CD4-positive, alpha-beta T cell treated with Interleukin-17A for 4 hours (primary cell): ENCODE data around the gene IL1RAPL1.
"Not testable (repeated sequence)": the region's sequence is repeated elsewhere in the genome, so short reads cannot be mapped to it uniquely, and the experiment has no call there.

Experiments
- DNase-seq: peaks from one replicate; pipeline ENCODE4 v3.0.0-alpha.2; 2020; ENCODE audit warnings: mixed read lengths

IL1RAPL1 gene

DNA sequence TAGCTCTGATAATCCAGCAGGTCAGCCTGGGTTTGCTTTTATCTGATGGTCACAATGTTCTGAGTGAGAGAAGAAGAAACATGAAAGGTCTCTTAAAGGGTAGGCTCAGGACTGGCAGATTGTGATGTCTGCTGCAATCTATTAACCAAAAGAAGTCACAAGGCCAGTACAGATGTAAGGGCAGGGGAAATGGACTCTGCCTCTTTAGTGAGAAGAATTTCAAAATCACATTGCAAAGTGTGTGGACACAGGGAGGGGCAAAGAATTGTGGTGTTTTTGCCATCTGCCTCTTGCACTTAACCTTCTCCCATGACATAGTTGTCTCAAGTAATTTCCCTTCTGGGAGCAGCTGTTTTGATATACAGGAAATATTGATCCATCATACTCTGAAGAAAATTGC lies 40.9 kb downstream of the IL1RAPL1 start:
- no peak for DNase-seq

DNA sequence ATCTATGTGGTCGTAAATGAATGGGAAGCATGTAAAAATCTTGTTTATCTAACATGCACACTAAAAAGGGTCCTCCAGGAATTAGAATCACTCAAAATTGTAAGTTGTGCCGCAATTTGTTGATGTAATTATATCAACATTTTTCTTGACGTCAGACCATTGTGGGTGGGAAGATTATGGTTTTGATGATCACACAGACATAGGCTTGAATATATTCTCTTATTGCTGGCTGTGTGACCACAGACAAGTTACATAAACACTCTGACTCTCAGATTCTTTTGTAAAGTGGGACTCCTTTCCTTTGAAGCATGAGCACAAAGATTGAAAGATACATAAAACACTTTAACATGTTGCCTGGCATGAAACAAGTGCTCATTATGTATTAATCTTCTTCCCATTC lies 51.5 kb downstream of the IL1RAPL1 start:
- DNase-seq, result no peak

DNA sequence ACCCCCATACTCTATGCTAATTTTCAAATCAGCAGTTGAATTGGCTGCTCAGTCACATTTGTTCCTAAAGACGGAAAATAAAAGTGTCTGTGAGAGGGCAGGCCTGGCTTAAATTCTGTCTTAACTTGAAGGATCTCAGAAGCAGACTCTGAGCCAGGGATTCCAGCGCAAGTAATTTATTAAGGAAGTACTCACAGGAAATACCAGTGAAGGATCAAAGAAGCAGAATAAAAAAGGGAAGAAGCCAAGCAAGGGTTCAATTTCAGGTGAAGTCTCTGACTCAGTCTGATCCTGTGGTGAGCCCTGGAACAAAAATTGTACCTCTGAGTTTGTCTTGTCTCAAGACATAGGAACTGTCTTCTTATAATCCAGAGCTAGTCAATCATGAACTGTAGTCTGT lies 52.2 kb downstream of the IL1RAPL1 start:
- DNase-seq, result no peak

DNA sequence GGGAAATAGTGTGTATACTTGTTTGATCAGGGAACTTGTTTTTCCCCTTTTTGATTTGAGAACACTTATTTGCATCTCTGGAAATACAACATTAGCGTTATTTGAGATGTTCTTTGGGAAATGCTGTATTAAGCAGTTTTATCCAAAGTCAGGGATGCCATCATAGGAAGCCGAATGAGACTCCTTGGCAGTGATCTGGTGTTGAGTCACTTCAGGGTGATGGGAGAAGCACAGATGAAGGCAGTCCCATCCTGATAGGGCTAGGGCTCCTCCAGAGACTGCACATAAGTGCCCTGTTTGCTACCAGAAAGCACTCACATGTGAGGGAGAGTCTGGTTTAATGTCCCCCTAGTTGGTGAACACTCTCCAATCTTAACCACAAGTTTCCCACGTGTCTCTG lies 62.3 kb downstream of the IL1RAPL1 start:
- no peak for DNase-seq

DNA sequence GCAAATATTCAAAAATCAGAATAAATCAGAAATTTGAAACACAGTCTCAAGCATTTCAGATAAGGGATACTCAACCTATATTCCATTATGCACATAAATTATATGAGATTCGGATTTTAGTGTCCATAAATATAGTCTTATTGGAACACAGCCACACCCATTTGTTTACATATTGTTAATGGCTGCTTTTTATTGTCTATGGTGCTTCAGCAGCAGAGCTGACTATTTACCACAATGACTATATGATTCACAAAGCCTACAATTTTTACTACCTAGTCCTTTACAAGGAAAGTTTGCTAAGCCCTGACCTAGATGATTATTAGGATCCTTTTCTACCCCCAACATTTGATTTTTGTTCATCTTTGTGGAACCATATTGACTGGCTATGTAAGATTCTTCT lies 63.9 kb downstream of the IL1RAPL1 start:
- no peak for DNase-seq

DNA sequence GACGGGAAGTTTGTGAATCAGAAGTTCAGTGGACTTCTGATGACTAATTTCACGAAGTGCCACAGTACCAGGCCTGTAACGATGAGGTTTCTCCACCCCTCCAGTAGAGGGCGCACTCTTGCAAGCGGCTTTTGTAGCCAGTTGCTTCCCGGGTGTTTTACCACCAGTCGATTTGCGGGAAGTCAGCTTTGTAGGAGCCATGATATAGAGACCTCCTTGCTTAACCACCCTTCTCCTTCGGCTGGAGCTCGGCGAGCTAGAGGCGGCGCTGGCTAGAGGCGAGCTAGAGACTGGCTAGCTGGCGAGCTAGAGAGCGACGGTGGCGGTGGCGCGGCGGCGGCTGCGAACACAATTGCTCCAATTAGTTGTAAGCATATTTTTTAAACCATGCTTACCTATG lies 72.0 kb downstream of the IL1RAPL1 start:
- DNase-seq, result peak; percentile 4

DNA sequence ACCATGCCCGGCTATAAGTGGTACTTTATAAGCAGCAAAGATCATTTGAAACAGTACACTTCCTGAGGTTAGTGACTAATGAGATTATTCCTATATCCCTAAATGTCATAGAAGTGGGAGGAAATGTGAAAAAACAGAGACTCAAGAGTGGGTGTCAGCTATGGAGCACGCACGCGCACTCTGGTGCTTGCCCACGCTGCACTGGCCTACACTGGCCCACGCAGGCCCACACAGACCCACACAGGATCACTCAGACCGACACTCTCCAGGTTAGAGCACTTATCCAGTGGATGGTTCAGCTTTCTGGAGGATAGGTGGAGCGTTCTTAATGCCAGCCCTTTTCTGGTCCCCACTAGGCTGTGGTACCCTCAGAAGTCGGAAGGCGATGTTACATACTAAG lies 78.5 kb downstream of the IL1RAPL1 start:
- no peak for DNase-seq

DNA sequence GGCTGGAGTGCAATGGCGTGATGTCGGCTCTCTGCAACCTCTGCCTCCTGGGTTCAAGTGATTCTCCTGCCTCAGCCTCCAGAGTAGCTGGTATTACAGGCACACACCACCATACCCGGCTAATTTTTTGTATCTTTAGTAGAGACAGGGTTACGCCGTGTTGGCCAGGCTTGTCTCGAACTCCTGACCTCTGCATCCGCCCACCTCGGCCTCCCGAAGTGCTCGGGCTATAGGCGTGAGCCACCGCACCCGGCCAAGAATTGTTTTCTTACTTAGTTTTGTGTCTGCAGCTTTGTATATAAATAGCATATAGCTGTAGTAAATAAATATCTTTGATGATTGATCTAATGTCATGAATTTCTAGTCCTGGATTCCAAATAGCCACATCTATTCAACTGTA lies 81.1 kb downstream of the IL1RAPL1 start:
- DNase-seq, result no peak

DNA sequence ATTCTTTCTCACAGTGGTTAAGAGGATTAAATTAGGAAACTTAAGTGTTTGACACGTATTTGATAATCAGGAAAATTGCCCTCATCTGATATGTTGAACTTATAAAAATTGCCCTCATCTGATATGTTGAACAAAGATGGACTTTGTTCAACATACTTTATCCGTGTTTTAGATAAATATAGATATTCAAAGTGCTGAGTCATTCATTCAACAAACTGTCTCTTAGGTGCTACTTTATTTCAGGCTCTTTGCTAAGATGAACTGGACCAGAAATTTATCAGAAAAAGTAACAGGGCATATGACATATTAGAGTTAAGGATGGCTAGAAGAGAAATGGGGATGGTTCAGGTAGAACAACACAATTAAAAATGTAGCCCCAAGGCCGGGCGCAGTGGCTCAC lies 81.7 kb downstream of the IL1RAPL1 start:
- no peak for DNase-seq

DNA sequence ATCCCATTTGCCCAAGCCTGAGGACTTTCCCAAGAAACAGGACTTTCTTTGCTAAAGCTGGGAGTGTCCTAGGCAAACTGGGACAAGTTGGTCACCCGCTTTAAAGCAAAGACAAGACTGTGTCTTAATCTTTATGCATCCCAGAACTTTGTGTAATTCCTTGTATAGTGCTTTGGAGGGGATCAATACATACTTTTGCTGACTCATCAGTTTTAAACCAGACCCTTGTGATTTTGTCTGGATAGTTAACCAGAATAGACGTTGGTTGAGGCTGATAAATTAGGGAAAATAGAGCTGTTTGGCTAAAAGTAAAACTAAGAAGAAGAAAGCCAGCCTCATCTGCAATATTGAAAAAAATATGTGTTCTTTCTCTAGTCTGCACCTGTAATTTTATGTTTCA lies 82.8 kb downstream of the IL1RAPL1 start:
- DNase-seq, result no peak

DNA sequence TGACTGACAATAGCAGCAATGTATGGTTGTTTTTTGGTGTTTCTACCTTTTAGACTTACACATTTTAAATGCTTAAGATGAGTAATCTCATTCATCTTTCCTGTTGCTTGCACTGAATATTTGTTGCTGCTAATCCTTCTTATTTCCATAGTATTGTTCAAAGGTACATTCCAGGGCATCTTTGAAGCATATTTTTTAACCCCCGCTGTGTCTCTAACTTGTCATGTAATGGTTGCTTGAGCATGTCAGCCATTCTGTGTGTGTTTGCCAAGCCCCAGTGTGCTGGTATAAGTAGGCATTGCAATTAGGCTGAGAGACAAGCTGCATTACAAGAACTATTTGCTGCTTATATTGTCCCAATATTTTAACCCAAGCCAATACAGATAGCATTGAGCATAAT lies 87.9 kb downstream of the IL1RAPL1 start:
- DNase-seq, result no peak

DNA sequence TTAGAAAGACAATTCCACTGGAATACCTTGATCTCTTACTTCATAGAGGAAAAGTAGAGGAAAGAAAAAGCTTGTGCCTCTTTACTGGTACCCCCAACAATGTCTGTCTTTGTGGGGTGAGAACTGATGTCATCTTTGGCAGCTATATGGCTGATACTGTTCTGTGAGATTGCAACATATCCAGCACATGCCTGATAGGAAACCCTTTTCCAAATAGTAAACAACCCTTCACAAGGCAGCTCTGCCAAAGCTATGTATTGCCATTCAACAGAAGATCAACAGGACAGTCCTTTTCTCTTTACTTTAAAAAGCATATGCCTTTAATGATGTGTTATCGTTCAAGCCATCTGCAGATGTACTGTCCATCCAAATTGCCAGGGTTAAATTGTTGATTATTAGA lies 105.9 kb downstream of the IL1RAPL1 start:
- no peak for DNase-seq

DNA sequence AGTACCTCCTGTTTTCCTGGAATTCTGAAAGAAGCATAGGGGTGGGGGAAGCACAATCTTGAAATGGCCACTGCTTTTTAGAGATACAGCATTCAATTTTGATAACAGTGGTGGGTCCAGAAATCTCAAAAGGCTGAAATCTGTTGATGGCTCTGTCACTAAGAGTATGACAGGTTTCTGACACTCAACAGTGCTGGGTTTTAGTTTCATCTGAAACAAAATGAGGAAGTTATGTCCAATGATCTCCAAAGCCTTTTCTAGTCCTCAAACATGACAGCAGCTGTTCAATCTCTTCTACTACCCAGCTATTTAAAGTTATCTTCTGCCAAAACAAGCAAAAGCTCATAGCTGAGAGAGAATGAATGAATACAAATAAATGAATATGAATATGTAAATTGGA lies 110.5 kb downstream of the IL1RAPL1 start:
- no peak for DNase-seq

DNA sequence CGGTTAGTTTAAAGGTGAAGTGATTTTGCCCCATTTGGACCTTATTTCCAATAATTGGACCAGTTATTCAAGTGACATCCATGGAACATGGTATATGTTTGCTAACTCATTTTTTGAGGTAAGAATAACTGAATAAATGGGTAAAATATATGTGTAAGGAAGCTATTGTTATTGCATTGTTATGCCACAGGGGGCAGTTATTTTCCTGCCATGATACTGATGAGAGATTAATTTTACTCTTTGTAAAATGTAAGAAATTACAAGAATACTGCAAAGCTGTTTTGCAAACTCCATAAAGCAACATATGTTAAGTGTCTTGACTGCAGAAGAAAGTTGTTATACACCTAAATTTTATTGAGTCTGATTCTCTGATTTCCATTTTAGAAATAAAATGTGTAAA lies 114.0 kb downstream of the IL1RAPL1 start:
- no peak for DNase-seq

DNA sequence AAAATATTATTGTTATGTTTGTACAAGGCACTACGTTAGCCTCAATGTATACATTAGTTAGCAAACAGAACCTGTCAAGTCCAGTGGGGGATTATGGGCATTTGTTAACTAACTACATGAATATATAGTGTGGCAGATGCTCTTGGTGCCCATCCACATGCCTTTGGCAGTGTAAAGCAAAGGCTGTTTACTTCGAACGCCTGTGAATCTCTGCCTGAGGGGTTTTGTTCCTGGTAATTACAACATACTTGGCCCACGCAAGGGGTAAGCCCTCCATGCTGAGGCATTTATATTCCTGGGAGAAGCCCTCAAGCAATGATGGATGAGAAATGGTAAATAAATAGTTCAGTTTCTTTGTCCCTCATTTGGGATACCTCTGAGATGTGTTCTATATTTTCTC lies 119.7 kb downstream of the IL1RAPL1 start:
- no peak for DNase-seq

DNA sequence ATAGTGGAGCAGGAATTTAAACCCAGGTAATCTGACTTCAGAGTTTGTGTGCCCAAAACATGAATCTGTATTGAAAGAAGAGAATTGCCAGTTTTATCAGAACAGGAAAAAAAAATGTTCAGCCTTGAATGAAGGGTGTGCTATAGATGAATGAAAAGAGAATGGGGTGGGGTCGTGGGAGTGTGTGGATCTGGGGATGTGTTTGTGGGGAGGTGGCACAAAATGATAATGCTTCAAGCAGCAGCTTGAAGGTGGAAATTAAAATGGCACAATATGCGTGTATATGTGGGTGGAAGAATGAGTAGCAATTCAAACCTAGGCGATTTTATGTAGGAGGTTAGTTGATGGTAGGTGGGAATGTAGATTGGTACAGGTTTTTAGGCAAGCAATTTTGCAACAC lies 122.2 kb downstream of the IL1RAPL1 start:
- no peak for DNase-seq

DNA sequence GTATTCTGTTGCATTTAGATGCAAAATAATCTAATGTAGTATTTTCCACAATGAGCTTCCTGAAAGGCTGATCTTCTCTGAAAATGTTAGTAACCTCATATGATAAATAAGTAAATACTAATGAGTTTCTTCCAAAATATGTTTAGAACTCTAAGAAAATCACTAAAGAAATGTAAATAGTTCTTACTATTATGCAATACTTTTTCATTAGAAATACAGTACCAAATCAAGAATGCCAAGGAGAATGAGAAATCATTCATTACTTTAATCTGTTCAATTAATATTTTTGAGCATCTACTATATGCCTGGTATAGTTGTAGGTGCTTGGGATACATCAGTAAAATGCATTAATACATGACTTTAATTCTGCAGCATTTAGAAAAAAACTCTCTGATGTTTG lies 130.6 kb downstream of the IL1RAPL1 start:
- no peak for DNase-seq

DNA sequence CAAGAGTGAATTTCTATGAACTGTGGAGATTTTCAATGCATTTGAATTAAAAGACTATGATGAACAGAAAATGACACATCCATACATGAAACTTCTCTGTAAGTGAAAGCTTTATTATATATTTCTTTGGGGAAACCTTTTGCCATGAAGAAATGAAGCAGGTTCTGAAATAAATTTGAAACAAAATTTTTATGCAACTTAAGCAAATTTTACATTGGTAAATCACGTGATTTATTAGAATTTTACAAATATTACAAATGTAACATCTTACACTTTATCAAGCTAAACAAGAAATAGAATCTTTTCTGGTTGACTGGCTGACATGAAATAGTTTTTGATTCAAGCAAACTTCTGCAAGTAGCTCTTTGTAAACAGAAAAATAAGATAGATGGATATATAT lies 131.2 kb downstream of the IL1RAPL1 start:
- DNase-seq, result no peak

DNA sequence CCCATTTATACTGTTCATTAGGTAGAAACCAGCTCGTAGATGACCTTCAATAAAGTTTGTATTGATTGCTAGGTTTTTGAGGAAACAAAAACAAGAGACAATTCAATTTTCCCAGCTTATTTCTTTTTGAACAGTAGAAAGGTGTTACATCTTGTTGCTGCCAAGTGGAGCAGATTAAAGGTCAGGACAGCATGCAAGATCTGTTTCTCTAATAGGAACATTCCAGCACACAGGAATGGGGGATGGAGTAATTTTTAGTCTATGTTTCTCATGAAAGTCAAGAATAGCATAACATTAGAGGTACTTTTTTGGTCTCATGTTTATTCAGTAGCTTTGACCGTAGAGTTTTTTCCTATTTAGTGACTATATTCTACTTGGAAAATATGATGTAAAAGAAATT lies 132.4 kb downstream of the IL1RAPL1 start:
- DNase-seq, result no peak

DNA sequence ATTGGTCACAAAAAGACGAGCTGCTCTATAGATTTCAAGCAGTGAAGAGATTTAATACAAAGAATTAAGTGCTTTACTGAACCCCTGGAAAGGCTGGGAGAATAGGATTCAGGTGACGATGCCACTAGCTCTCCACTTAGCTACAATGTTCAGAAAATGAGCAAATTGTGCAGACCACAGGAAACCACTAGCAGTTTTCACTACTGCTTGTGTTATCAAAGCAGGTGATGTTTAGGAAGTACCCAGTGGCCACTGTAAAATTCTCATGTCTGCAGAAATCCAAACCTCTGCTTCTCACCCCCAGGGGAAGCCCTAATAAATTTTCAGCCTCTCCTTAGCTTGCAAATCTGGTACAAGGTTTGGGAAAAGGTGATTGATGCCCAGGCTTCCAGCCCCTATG lies 165.1 kb downstream of the IL1RAPL1 start:
- DNase-seq, result no peak

DNA sequence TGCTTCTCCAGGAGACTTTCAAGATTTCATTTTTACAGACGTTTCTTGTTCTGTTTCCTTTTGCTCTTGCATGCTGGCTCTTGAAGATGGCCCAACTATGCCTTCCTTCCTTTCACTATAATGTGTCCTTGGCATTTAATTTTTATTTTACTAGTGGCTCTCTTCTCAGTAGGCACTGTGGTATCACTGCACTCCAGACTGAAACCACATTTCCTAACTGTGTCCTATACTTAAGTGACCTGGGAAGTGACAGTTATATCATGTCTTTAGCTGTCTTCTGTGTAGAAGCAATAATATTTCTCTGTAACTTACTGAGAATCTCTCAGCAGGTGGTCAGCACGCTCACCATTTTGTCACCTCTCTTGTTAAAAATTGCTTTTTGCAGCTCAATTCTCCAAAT lies 168.9 kb downstream of the IL1RAPL1 start:
- no peak for DNase-seq

DNA sequence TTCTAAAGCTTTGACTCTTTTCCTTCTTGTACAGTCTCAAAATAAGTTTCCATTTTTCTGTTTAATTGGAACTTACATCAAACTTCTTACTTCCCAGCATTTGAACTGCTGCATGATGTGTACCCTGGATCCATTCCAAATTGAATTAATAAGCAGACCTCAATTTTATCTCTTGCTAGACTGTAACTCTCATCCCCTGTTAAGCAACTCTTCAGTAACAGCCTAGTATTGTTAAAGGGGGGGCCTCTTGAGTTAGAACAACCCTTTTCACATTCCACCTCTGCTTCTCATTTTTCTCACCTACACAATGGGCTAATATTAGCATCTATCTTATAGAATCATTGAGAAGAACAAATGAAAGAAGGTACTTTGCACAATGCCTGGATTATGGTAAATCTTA lies 169.4 kb downstream of the IL1RAPL1 start:
- no peak for DNase-seq

DNA sequence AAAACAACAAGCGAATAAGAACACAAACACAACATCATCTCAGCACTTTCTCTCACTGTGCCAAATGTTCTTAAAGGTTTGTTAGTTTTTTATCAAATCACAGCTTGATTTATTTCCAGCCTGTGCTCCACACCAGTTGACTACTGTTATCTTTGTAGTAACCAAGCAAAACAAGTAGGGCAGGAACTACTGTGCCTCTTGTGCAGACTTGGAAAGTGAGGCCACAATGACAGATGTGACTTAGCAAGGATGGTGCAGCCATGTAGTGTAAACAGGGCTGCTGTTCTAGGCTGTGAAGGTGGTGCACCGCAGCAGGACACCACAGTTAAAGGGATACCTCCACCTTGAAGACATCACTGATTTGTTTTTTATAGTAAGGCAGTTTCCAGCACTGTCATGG lies 170.0 kb downstream of the IL1RAPL1 start:
- no peak for DNase-seq

DNA sequence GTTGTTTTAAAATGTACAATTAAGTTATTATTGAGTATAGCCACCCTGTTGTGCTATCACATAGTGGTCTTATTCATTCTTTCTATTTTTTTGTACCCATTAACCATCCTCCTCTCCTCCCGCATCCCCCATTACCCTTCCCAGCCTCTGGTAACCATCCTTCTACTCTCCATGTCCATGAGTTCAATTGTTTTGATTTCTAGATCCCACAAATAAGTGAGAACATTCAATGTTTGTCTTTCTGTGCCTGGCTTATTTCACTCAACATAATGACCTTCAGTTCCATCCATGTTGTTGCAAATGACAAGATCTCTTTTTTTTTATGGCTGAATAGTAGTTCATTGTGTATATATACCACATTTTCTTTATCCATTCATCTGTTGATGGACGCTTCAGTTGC lies 179.3 kb downstream of the IL1RAPL1 start:
- DNase-seq, result not testable (repeated sequence)

DNA sequence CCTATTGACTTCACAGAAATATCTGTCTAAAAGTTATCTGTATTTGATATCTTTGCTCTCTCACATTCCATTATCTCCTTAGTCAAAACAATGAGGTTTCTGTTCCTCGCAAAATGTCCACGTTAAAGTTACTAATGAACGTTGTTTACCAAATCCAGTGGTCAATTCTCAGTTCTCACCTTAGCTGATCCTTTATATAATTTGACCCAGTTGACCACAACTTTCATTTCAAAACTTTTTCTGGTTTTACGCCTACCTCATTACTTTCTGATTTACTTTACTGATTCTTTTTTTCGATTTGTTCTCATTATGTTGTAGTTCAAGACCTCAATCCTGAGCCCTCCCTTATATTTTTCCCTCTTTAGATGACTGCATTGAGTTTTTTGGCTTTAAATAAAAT lies 186.6 kb downstream of the IL1RAPL1 start:
- DNase-seq, result no peak

DNA sequence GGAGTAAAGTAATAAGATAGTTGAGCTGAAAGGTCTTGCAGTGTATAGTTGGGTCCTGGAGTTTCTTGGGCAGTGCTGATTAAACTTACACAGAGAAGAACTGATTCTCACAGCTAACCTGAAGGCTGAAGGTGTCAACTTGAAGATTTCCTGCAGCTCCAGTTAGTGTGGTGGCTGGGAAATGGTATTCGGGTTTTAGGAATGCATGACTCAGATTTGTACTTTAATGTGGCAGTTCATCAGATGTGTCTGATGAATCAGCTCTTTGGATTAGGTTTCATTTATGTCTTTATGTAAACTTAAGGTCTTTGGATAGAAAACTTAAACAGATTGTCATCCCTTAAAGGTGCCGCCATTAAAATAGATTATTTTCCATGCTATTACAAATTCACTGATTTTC lies 200.0 kb downstream of the IL1RAPL1 start:
- DNase-seq, result no peak
